H9 (cell line): ENCODE measurements around the gene ZNF480. TPM values are rescaled to one million over a fixed set of nuclear protein-coding genes. Genes with fewer than 3 reads are reported as not detected.

Experiments used
- DNase-seq: peaks from one replicate; pipeline ENCODE4 v3.0.0-alpha.2; 2017
- H2AFZ ChIP-seq: one replicate; pipeline ENCODE4 v1.6.1; 2013; ENCODE audit warnings: mild to moderate bottlenecking, low read length, control low read depth, moderate library complexity
- H2AK5ac ChIP-seq: 2 replicates; pipeline ENCODE4 v1.6.1; 2013; ENCODE audit warnings: low read length, control low read depth, mixed read lengths; ENCODE audit not compliant: insufficient read length
- H2BK120ac ChIP-seq: one replicate; pipeline ENCODE4 v1.6.1; 2013; ENCODE audit warnings: low read depth, mild to moderate bottlenecking, low read length, control low read depth, inconsistent platforms; ENCODE audit not compliant: poor library complexity, severe bottlenecking
- H2BK12ac ChIP-seq: 2 replicates; pipeline ENCODE4 v1.6.1; 2013; ENCODE audit warnings: low read length, control low read depth, mixed read lengths, low read depth; ENCODE audit not compliant: insufficient read length
- H2BK15ac ChIP-seq: 2 replicates; pipeline ENCODE4 v1.6.1; 2013; ENCODE audit warnings: low read depth, low read length, control low read depth
- H2BK20ac ChIP-seq: one replicate; pipeline ENCODE4 v1.6.1; 2013; ENCODE audit warnings: low read depth, mild to moderate bottlenecking, low read length, control low read depth, inconsistent platforms; ENCODE audit not compliant: poor library complexity, severe bottlenecking
- H2BK5ac ChIP-seq: 2 replicates; pipeline ENCODE4 v1.6.1; 2013; ENCODE audit warnings: low read length, control low read depth, mixed read lengths; ENCODE audit not compliant: insufficient read length
- H3K14ac ChIP-seq: 2 replicates; pipeline ENCODE4 v1.6.1; 2013; ENCODE audit warnings: low read length, control low read depth; ENCODE audit not compliant: insufficient read depth
- H3K18ac ChIP-seq: 2 replicates; pipeline ENCODE4 v1.6.1; 2013; ENCODE audit warnings: low read depth, mild to moderate bottlenecking, mixed read lengths, low read length, control low read depth; ENCODE audit not compliant: insufficient read length
- H3K23ac ChIP-seq: 2 replicates; pipeline ENCODE4 v1.6.1; 2013; ENCODE audit warnings: low read length, control low read depth, mixed read lengths, low read depth; ENCODE audit not compliant: insufficient read length
- H3K23me2 ChIP-seq: 2 replicates; pipeline ENCODE4 v1.6.1; 2013; ENCODE audit warnings: low read depth, mild to moderate bottlenecking, mixed read lengths, low read length, control low read depth; ENCODE audit not compliant: insufficient read length, poor library complexity, severe bottlenecking
- H3K27ac ChIP-seq: 2 replicates; pipeline ENCODE4 v1.5.1; 2013; ENCODE audit warnings: low read length, control low read depth, mixed read lengths, low read depth; ENCODE audit not compliant: insufficient read length
- H3K27me3 ChIP-seq: 2 replicates; pipeline ENCODE4 v1.6.1; 2013; ENCODE audit warnings: low read length, control low read depth, inconsistent platforms; ENCODE audit not compliant: insufficient read depth
- H3K4ac ChIP-seq: 2 replicates; pipeline ENCODE4 v1.6.1; 2013; ENCODE audit warnings: low read depth, mild to moderate bottlenecking, control low read depth, inconsistent platforms, low read length, moderate library complexity
- H3K4me1 ChIP-seq: 2 replicates; pipeline ENCODE4 v1.6.1; 2013; ENCODE audit warnings: low read length, control low read depth, inconsistent platforms; ENCODE audit not compliant: insufficient read depth
- H3K4me2 ChIP-seq: 2 replicates; pipeline ENCODE4 v1.6.1; 2013; ENCODE audit warnings: low read length, control low read depth, mixed read lengths; ENCODE audit not compliant: insufficient read length, insufficient read depth
- H3K56ac ChIP-seq: 2 replicates; pipeline ENCODE4 v1.6.1; 2013; ENCODE audit warnings: low read depth, mild to moderate bottlenecking, mixed read lengths, low read length, control low read depth; ENCODE audit not compliant: insufficient read length
- H3K79me1 ChIP-seq: 2 replicates; pipeline ENCODE4 v1.6.1; 2013; ENCODE audit warnings: low read depth, mild to moderate bottlenecking, moderate library complexity, low read length, control low read depth, inconsistent platforms; ENCODE audit not compliant: insufficient read depth, poor library complexity, severe bottlenecking
- H3K79me2 ChIP-seq: 2 replicates; pipeline ENCODE4 v1.6.1; 2013; ENCODE audit warnings: low read length, control low read depth, inconsistent platforms; ENCODE audit not compliant: insufficient read depth
- H3K9ac ChIP-seq: 2 replicates; pipeline ENCODE4 v1.6.1; 2013; ENCODE audit warnings: low read length, control low read depth, mixed read lengths; ENCODE audit not compliant: insufficient read length; ENCODE audit errors: extremely low read depth
- H3K9me3 ChIP-seq: one replicate; pipeline ENCODE4 v1.6.1; 2013; ENCODE audit warnings: low read depth, low read length, inconsistent platforms; ENCODE audit not compliant: control insufficient read depth
- H3T11ph ChIP-seq: one replicate; pipeline ENCODE4 v1.6.1; 2013; ENCODE audit warnings: mild to moderate bottlenecking, low read length, control low read depth, inconsistent platforms
- H4K20me1 ChIP-seq: one replicate; pipeline ENCODE4 v1.6.1; 2013; ENCODE audit not compliant: control insufficient read depth, insufficient read length, insufficient read depth
- H4K5ac ChIP-seq: 2 replicates; pipeline ENCODE4 v1.6.1; 2013; ENCODE audit warnings: low read depth, mild to moderate bottlenecking, mixed read lengths, low read length, control low read depth; ENCODE audit not compliant: insufficient read length
- H4K8ac ChIP-seq: replicated peaks from 2 replicates; pipeline ENCODE4 v1.6.1; 2013; ENCODE audit warnings: low read length, control low read depth, mixed read lengths, low read depth; ENCODE audit not compliant: insufficient read length
- H4K91ac ChIP-seq: 2 replicates; pipeline ENCODE4 v1.6.1; 2013; ENCODE audit warnings: low read depth, mild to moderate bottlenecking, moderate library complexity, mixed read lengths, low read length, control low read depth; ENCODE audit not compliant: insufficient read length
- H3K27ac Mint-ChIP-seq, 3 experiments: 2 replicates in 2 of 3; 3 replicates in 1 of 3; pipeline ENCODE4 v1.8.0; 2020 to 2021; ENCODE audit warnings: mixed read lengths in 3 of 3, mild to moderate bottlenecking in 1 of 3, moderate library complexity in 1 of 3
- H3K27me3 Mint-ChIP-seq: 2 replicates; pipeline ENCODE4 v1.8.0; 2021; ENCODE audit warnings: low read depth, mild to moderate bottlenecking, moderate library complexity, mixed read lengths
- H3K36me3 Mint-ChIP-seq, 3 experiments: 2 replicates in 2 of 3; 3 replicates in 1 of 3; pipeline ENCODE4 v1.8.0; 2020 to 2021; ENCODE audit warnings: low read depth in 3 of 3, mixed read lengths in 3 of 3; ENCODE audit not compliant: insufficient read depth in 1 of 3
- H3K4me1 Mint-ChIP-seq, 2 experiments: 2 replicates each; pipeline ENCODE4 v1.8.0; 2020; ENCODE audit warnings: mixed read lengths in 2 of 2
- H3K4me3 Mint-ChIP-seq, 2 experiments: 2 replicates in 1 of 2; 3 replicates in 1 of 2; pipeline ENCODE4 v1.8.0; 2020 to 2021; ENCODE audit warnings: mild to moderate bottlenecking in 2 of 2, mixed read lengths in 2 of 2, moderate library complexity in 1 of 2
- H3K9me3 Mint-ChIP-seq, 2 experiments: 2 replicates in 1 of 2; 3 replicates in 1 of 2; pipeline ENCODE4 v1.8.0; 2020; ENCODE audit warnings: mild to moderate bottlenecking in 2 of 2, mixed read lengths in 2 of 2, moderate library complexity in 1 of 2
- CTCF ChIP-seq: fragments of 200-600 bp; sonication (generic); conservative IDR thresholded peaks from 3 replicates; pipeline ENCODE4 v1.8.0; 2021; ENCODE audit warnings: antibody characterized with exemption, mild to moderate bottlenecking
- WGBS: extraction: QIAGEN DNeasy Blood & Tissue Kit; methylation state at CpG from one replicate; pipeline ENCODE4 v1.1.7; 2013; ENCODE audit warnings: missing lambda C conversion rate, low lambda C conversion rate, mixed read lengths; ENCODE audit not compliant: insufficient read length; ENCODE audit errors: extremely low coverage; 5-methylcytosine and 5-hydroxymethylcytosine counted together
- microRNA-seq: library from miRNA; unstranded; fragments of <30 nt; microRNA quantifications from one replicate; pipeline ENCODE4, GENCODE V29; 2020; ENCODE audit warnings: borderline microRNAs expressed
- total RNA-seq: library from RNA; stranded (reverse); gene quantifications from 2 replicates; pipeline ENCODE4 v1.2.1, GENCODE V29; 2021

Gene ZNF480
- total RNA-seq, 1 experiment from 2014 or later: 42.5 TPM

- Histone ChIP-seq H3K14ac (peak overlapping the region; percentile 98), H3K27ac (peak overlapping the region; percentile 24), H4K5ac (no peak overlapping the region), H3K27me3 (no peaks in the 10 kb centered on the region), H2AFZ (no peak overlapping the region), H2BK20ac (no peak overlapping the region), H3K4me2 (peak overlapping the region; percentile 44), H2BK15ac (no peak overlapping the region), H3K23ac (no peak overlapping the region), H2BK5ac (no peak overlapping the region), H4K20me1 (no peaks in the 10 kb centered on the region), H2BK12ac (no peak overlapping the region), H3K56ac (no peak overlapping the region), H3T11ph (no peak overlapping the region), H4K91ac (no peak overlapping the region), H3K79me1 (no peaks in the 10 kb centered on the region), H3K9ac (peak overlapping the region; percentile 90), H3K23me2 (peaks cover 8% of the 10 kb centered on the region), H3K9me3 (peaks cover 17% of the 10 kb centered on the region), H2BK120ac (no peak overlapping the region), H3K4me1 (peaks cover 2% of the 10 kb centered on the region; the same call in 1 of the 2 replicates), H3K4ac (peak overlapping the region; percentile 15; the same call in 1 of the 2 replicates), H2AK5ac (no peak overlapping the region), H4K8ac (no peak overlapping the region), H3K79me2 (peaks cover 2% of the 10 kb centered on the region; the same call in 1 of the 2 replicates), H3K18ac (peak overlapping the region; percentile 96)
- peaks cover 36 to 55% (median 51%) of the 10 kb centered on the region in 3 experiments for H3K36me3 Mint-ChIP-seq
- no peak overlapping the region for H3K27ac Mint-ChIP-seq
- H3K27me3 Mint-ChIP-seq: no peaks in the 10 kb centered on the region; the same call in 1 of the 2 replicates
- H3K4me3 Mint-ChIP-seq: no peak overlapping the region
- H3K4me1 Mint-ChIP-seq: no peaks in the 10 kb centered on the region
- no CpG with 5 or more reads among the region's 7 CpGs for WGBS
- peaks cover 72 to 86% of the 10 kb centered on the region in 2 experiments for H3K9me3 Mint-ChIP-seq
- no peak for TF ChIP-seq CTCF
- DNase-seq: no peak
Observed at GRCh38 chr19:52370341-52370710, 73.4 kb downstream of the ZNF480 start.

Small RNA genes within 50 kb of the gene (microRNA-seq; reads per million reads assigned to microRNA genes)
- 1.5 reads per million, percentile 13 among the genes with 10 or more reads in this experiment for gene MIR643

Other genes with a start within 250 kb of the ZNF480 start
- gene ZNF432, start 248.3 kb upstream of the ZNF480 start, total RNA-seq: 13.2 and 13.6 TPM in 2 replicates
- gene ZNF841, start 201.4 kb upstream of the ZNF480 start, total RNA-seq: 21.5 and 23.3 TPM in 2 replicates
- 31.3 and 32.0 TPM in 2 replicates for gene ZNF616, start 157.2 kb upstream of the ZNF480 start, total RNA-seq
- 17.4 and 18.3 TPM in 2 replicates for gene ZNF836, start 125.5 kb upstream of the ZNF480 start, total RNA-seq
- gene PPP2R1A, start 107.1 kb upstream of the ZNF480 start, total RNA-seq: 423 and 432 TPM in 2 replicates
- 31.4 and 33.6 TPM in 2 replicates for gene ZNF766, start 27.6 kb upstream of the ZNF480 start, total RNA-seq
- 5.9 and 6.4 TPM in 2 replicates for gene ZNF610, start 39.1 kb downstream of the ZNF480 start, total RNA-seq
- 1.9 and 2.3 TPM in 2 replicates for gene ZNF880, start 72.8 kb downstream of the ZNF480 start, total RNA-seq
- gene ZNF528, start 100.7 kb downstream of the ZNF480 start, total RNA-seq: 0.81 TPM in 2 replicates
- gene ZNF534, start 132.0 kb downstream of the ZNF480 start, total RNA-seq: not detected in 2 replicates
- 5.1 and 5.3 TPM in 2 replicates for gene ZNF578, start 156.4 kb downstream of the ZNF480 start, total RNA-seq
- 33.7 and 35.7 TPM in 2 replicates for gene ZNF808, start 230.5 kb downstream of the ZNF480 start, total RNA-seq